ENCODE data around the gene FAAP20. TPM values are rescaled to one million over a fixed set of nuclear protein-coding genes. Genes with fewer than 3 reads are reported as not detected.

The FAAP20 gene
- total RNA-seq, 1 experiment from 2014 or later: 112 TPM

DNA sequence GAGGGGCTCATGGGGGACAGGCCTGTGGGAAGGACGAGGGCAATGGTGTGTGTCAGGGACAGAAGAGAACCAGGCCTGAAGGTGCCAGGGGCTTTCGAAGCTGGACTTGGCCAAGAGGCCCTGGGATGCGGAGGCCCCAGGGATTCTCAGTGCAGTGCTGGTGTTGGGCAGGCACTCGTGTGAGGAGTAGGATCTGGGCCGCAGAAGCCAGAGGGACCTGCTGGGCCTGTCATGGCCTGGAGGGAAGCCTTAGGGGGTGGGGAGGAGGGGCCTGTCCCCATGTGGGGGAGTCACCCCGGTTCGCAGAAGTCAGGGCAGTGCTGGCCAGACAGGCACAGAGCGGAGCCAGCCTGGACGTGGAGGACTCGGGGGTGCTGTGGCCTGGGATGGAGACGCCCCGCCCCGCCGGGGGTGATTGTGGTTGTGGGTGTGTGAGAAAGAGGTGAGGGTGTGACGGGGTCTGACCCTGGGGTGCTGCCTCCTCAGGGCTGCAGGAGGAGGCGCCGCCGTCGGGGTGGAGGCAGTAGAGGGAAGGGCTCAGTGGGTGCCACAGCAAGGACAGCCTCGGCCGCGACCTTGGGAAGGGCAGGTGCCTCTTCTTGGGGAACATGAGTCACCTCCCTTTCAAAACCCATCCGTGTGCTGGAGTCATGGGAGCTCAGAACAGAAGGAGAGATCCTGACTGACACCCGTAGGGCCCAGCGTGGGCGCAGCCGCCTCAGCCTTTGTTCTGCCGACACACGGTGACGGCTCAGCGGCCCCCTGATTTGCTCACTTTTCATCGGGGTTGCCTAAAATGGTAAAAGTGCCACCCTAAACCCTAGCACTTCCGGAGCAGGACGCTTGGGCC, 33.9 kb downstream of the FAAP20 start:
- H2AFZ ChIP-seq (ENCODE audit: low read depth, low read length, poor library complexity, severe bottlenecking): no peak overlapping the region
- ATAC-seq: no peak
- peaks cover 2 to 6% of the 10 kb centered on the region in 2 experiments; a peak in 2 of 4 replicates for H3K36me3 ChIP-seq (ENCODE audit: control insufficient read depth in 1 of 2, insufficient read depth in 2 of 2, low read length in 2 of 2)
- H3K4me3 ChIP-seq (replicated peaks in 1 of 2; ENCODE audit: low read depth in 1 of 2, low read length in 2 of 2): no peak overlapping the region
- H3K27me3 ChIP-seq (ENCODE audit: insufficient read depth, low read length): no peaks in the 10 kb centered on the region
- no peaks in the 10 kb centered on the region for H3K9me2 ChIP-seq (ENCODE audit: insufficient read depth)
- H3K79me2 ChIP-seq (ENCODE audit: insufficient read depth, low read length): no peaks in the 10 kb centered on the region
- POLR2A ChIA-PET: no interaction called here
- no peaks in the 10 kb centered on the region for H4K20me1 ChIP-seq (ENCODE audit: insufficient read depth)
- no TSS peak for BruUV-seq (replicated peaks)
- TF ChIP-seq RAD21 (IDR thresholded peaks at IDR 0.05; ENCODE audit: low read depth): no peak
- TF ChIP-seq POLR2AphosphoS5 (IDR thresholded peaks at IDR 0.05; ENCODE audit: low read depth, low read length): no peak
- TF ChIP-seq FOSL1 (IDR thresholded peaks at IDR 0.05; ENCODE audit: low read depth): no peak
- intact Hi-C loops (cut with micrococcal nuclease): no loop called here
- CTCF ChIA-PET: interaction anchor here (1.7 kb wide), 1 partner anchor 20 kb away, joined by 4 read pairs; no protein-coding TSS in a partner anchor
- H3K4me1 ChIP-seq (ENCODE audit: control insufficient read depth in 1 of 2, insufficient read depth in 2 of 2, low read length in 2 of 2): no peaks in the 10 kb centered on the region
- H3K27ac ChIP-seq (ENCODE audit: low read depth, low read length): no peak overlapping the region
- H3K9me3 ChIP-seq (ENCODE audit: control insufficient read depth in 1 of 2, insufficient read depth in 1 of 2, low read depth in 1 of 2, low read length in 2 of 2): peaks cover 3 to 6% of the 10 kb centered on the region in 2 experiments; a peak in 2 of 4 replicates
- H3K9ac ChIP-seq (ENCODE audit: low read length): no peak overlapping the region
- RAD21 ChIA-PET (ENCODE audit: low non-redundant PET in 1 of 2, low total read pairs in 2 of 2, uncharacterized antibody in 2 of 2, unreplicated experiment in 2 of 2): no interaction called here
- no peak for DNase-seq (ENCODE audit: low read depth, low spot score)
- no peak overlapping the region for H3K4me2 ChIP-seq (ENCODE audit: low read length)

DNA sequence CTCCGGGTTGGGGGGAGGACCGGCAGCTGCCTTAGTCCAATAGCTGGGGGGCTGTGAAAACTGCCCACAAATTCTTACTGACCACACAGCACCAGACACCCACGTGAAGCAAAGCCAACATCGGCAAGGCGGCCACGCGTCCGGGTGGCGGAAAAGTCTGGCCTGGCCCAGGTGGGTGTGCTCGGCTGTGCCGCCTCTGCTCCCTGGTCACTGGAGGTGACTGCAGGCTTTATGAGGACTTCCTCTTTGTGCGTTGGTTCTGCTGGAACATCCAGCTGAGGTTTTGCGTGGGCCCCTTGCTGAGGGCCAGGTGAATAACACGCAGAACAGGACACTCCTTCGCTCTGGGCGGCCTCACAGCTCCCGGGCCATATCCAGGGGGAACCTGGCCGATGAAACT, 35.4 kb downstream of the FAAP20 start:
- ATAC-seq: no peak
- TF ChIP-seq JUND (IDR thresholded peaks at IDR 0.05): no peak
- TF ChIP-seq EZH2 (IDR thresholded peaks at IDR 0.05): no peak
- TF ChIP-seq, protein P1, sequence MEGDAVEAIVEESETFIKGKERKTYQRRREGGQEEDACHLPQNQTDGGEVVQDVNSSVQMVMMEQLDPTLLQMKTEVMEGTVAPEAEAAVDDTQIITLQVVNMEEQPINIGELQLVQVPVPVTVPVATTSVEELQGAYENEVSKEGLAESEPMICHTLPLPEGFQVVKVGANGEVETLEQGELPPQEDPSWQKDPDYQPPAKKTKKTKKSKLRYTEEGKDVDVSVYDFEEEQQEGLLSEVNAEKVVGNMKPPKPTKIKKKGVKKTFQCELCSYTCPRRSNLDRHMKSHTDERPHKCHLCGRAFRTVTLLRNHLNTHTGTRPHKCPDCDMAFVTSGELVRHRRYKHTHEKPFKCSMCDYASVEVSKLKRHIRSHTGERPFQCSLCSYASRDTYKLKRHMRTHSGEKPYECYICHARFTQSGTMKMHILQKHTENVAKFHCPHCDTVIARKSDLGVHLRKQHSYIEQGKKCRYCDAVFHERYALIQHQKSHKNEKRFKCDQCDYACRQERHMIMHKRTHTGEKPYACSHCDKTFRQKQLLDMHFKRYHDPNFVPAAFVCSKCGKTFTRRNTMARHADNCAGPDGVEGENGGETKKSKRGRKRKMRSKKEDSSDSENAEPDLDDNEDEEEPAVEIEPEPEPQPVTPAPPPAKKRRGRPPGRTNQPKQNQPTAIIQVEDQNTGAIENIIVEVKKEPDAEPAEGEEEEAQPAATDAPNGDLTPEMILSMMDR (IDR thresholded peaks at IDR 0.05 in 2 of 3, conservative IDR thresholded peaks at IDR 0.05 in 1 of 3; ENCODE audit: borderline replicate concordance in 1 of 3, insufficient read depth in 1 of 3, low read depth in 2 of 3, low read length in 2 of 3): no peak
- no peak for TF ChIP-seq SIN3A (IDR thresholded peaks at IDR 0.05; ENCODE audit: low read depth)
- TF ChIP-seq SP1 (IDR thresholded peaks at IDR 0.05; ENCODE audit: low read depth): no peak
- no peak for TF ChIP-seq CEBPB (IDR thresholded peaks at IDR 0.05; ENCODE audit: low read depth)
- TF ChIP-seq, protein P2, sequence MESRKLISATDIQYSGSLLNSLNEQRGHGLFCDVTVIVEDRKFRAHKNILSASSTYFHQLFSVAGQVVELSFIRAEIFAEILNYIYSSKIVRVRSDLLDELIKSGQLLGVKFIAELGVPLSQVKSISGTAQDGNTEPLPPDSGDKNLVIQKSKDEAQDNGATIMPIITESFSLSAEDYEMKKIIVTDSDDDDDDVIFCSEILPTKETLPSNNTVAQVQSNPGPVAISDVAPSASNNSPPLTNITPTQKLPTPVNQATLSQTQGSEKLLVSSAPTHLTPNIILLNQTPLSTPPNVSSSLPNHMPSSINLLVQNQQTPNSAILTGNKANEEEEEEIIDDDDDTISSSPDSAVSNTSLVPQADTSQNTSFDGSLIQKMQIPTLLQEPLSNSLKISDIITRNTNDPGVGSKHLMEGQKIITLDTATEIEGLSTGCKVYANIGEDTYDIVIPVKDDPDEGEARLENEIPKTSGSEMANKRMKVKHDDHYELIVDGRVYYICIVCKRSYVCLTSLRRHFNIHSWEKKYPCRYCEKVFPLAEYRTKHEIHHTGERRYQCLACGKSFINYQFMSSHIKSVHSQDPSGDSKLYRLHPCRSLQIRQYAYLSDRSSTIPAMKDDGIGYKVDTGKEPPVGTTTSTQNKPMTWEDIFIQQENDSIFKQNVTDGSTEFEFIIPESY (IDR thresholded peaks at IDR 0.05; ENCODE audit: extremely low read depth, insufficient replicate concordance, low read length): no peak
- no peak for TF ChIP-seq ZNF274 (IDR thresholded peaks at IDR 0.05; ENCODE audit: low read depth, low read length)
- no peak for TF ChIP-seq CBX3 (IDR thresholded peaks at IDR 0.05; ENCODE audit: low read depth)
- no peak for TF ChIP-seq ELF1 (IDR thresholded peaks at IDR 0.05; ENCODE audit: borderline replicate concordance, low read depth)
- no peak for TF ChIP-seq EGR1 (IDR thresholded peaks at IDR 0.05; ENCODE audit: low read depth)
- no peak for TF ChIP-seq RAD21 (IDR thresholded peaks at IDR 0.05; ENCODE audit: low read depth)
- no peak for TF ChIP-seq EZH2phosphoT487 (IDR thresholded peaks at IDR 0.05; ENCODE audit: borderline replicate concordance)
- TF ChIP-seq, protein P3, sequence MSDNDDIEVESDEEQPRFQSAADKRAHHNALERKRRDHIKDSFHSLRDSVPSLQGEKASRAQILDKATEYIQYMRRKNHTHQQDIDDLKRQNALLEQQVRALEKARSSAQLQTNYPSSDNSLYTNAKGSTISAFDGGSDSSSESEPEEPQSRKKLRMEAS (IDR thresholded peaks at IDR 0.05): no peak

More for the DNA sequence above, 35.4 kb downstream of the FAAP20 start:
- Histone ChIP-seq H3K36me3 (ENCODE audit: control insufficient read depth in 1 of 2, insufficient read depth in 2 of 2, low read length in 2 of 2) (peaks cover 2 to 6% of the 10 kb centered on the region in 2 experiments; a peak in 2 of 4 replicates), H3K9me3 (ENCODE audit: control insufficient read depth in 1 of 2, insufficient read depth in 1 of 2, low read depth in 1 of 2, low read length in 2 of 2) (peaks cover 5 to 6% of the 10 kb centered on the region in 2 experiments; a peak in 2 of 4 replicates), H3K9me2 (ENCODE audit: insufficient read depth) (no peaks in the 10 kb centered on the region), H3K27ac (ENCODE audit: low read depth, low read length) (no peak overlapping the region), H3K79me2 (ENCODE audit: insufficient read depth, low read length) (no peaks in the 10 kb centered on the region), H3K4me3 (replicated peaks in 1 of 2; ENCODE audit: low read depth in 1 of 2, low read length in 2 of 2) (no peak overlapping the region), H3K9ac (ENCODE audit: low read length) (no peak overlapping the region), H3K27me3 (ENCODE audit: insufficient read depth, low read length) (no peaks in the 10 kb centered on the region), H2AFZ (ENCODE audit: low read depth, low read length, poor library complexity, severe bottlenecking) (no peak overlapping the region), H3K4me2 (ENCODE audit: low read length) (no peak overlapping the region), H3K4me1 (ENCODE audit: control insufficient read depth in 1 of 2, insufficient read depth in 2 of 2, low read length in 2 of 2) (no peaks in the 10 kb centered on the region), H4K20me1 (ENCODE audit: insufficient read depth) (no peaks in the 10 kb centered on the region)
- no TSS peak for BruUV-seq (replicated peaks)
- no peak for DNase-seq (ENCODE audit: low read depth, low spot score)
- ChIA-PET RAD21 (ENCODE audit: low non-redundant PET in 1 of 2, low total read pairs in 2 of 2, uncharacterized antibody in 2 of 2, unreplicated experiment in 2 of 2) (no interaction called here), CTCF (interaction anchor here (1.7 kb wide), 1 partner anchor 19 kb away, joined by 4 read pairs; no protein-coding TSS in a partner anchor), POLR2A (no interaction called here)
- intact Hi-C loops (cut with micrococcal nuclease): no loop called here
